ENCODE measurements around the gene NFKBIE.

- TF ChIP-seq CTCF (IDR thresholded peaks at IDR 0.05; ENCODE audit: poor library complexity) (no peak), EZH2phosphoT487 (IDR thresholded peaks at IDR 0.05; ENCODE audit: low read depth, severe bottlenecking, unreplicated experiment) (no peak), EZH2 (IDR thresholded peaks at IDR 0.05; ENCODE audit: borderline replicate concordance) (no peak)
These were observed 44.4 kb downstream of the NFKBIE start for GRCh38 chr6:44220913-44221290.

Data from hepatocyte (in vitro differentiated cells).